Measurements from ENCODE around the gene PEX1.
"Not testable (repeated sequence)": the region's sequence is repeated elsewhere in the genome, so short reads cannot be mapped to it uniquely, and the experiment has no call there.

The PEX1 gene

GRCh38 chr7:92528188-92528957 lies at the start of gene PEX1, which contains the start of gene RBM48:
TSS of gene PEX1 (minus strand) at chr7:92528520. CDS start at chr7:92528435, 85 bp downstream.
TSS of gene RBM48 (plus strand) at chr7:92528795. CDS start at chr7:92528814, 19 bp downstream.
- DNase-seq = peak; percentile 92

- no peak for DNase-seq
Measured at GRCh38 chr7:92576296-92576695, 48.0 kb upstream of the PEX1 start.

- no peak for DNase-seq
Measured at GRCh38 chr7:92569137-92569536, 40.8 kb upstream of the PEX1 start.

GRCh38 chr7:92567460-92567859 lies 39.1 kb upstream of the PEX1 start:
- DNase-seq = no peak

GRCh38 chr7:92563345-92563744 lies 35.0 kb upstream of the PEX1 start:
- DNase-seq = no peak

- no peak for DNase-seq
Measured at GRCh38 chr7:92560602-92561001, 32.3 kb upstream of the PEX1 start.

- no peak for DNase-seq
Measured at GRCh38 chr7:92557808-92558362, 29.6 kb upstream of the PEX1 start.

- no peak for DNase-seq
Measured at GRCh38 chr7:92557249-92557648, 28.9 kb upstream of the PEX1 start.

GRCh38 chr7:92550194-92550593 lies 21.9 kb upstream of the PEX1 start:
- DNase-seq = no peak

- DNase-seq = no peak
Measured at GRCh38 chr7:92547579-92547978, 19.3 kb upstream of the PEX1 start.

GRCh38 chr7:92546856-92547497 lies 18.7 kb upstream of the PEX1 start:
- no peak for DNase-seq

- DNase-seq = not testable (repeated sequence)
Measured at GRCh38 chr7:92545116-92545515, 16.8 kb upstream of the PEX1 start.

- DNase-seq = not testable (repeated sequence)
Measured at GRCh38 chr7:92543542-92543941, 15.2 kb upstream of the PEX1 start.

GRCh38 chr7:92534572-92534971 lies 6.3 kb upstream of the PEX1 start:
- no peak for DNase-seq

GRCh38 chr7:92528958-92529264 lies 591 bp upstream of the PEX1 start:
- DNase-seq = no peak

- peak; percentile 40 for DNase-seq
Measured at GRCh38 chr7:92527300-92528187, 776 bp downstream of the PEX1 start.

GRCh38 chr7:92523110-92523509 lies 5.2 kb downstream of the PEX1 start:
- no peak for DNase-seq

GRCh38 chr7:92520024-92520423 lies 8.3 kb downstream of the PEX1 start:
- no peak for DNase-seq

- no peak for DNase-seq
Measured at GRCh38 chr7:92517631-92518030, 10.7 kb downstream of the PEX1 start.

- DNase-seq = no peak
Measured at GRCh38 chr7:92513167-92513902, 15.0 kb downstream of the PEX1 start.

GRCh38 chr7:92508946-92509345 lies 19.4 kb downstream of the PEX1 start:
- no peak for DNase-seq

- no peak for DNase-seq
Measured at GRCh38 chr7:92506363-92506762, 22.0 kb downstream of the PEX1 start.

GRCh38 chr7:92504563-92504962 lies 23.8 kb downstream of the PEX1 start:
- no peak for DNase-seq

Data from activated CD8-positive, alpha-beta memory T cell treated with anti-CD3 and anti-CD28 coated beads, Interleukin-2, amount 50 U/mL, for 4 hours (primary cell).